ENCODE measurements around the gene KIAA2012.

GRCh38 chr2:202187570-202187969 is 114.5 kb downstream of the KIAA2012 start:
- no peak for TF ChIP-seq CTCF (IDR thresholded peaks at IDR 0.05; ENCODE audit: insufficient read depth, low read depth, low read length)
- TF ChIP-seq EZH2 (IDR thresholded peaks at IDR 0.05; ENCODE audit: insufficient read depth, low read length), result no peak
